ENCODE results near the gene HIGD1A. TPM values are rescaled to one million over a fixed set of nuclear protein-coding genes. Genes with fewer than 3 reads are reported as not detected.

Gene HIGD1A
- total RNA-seq, result 160 and 208 TPM in 2 replicates

GRCh38 chr3:42804106-42804830, at the start of gene HIGD1A:
HIGD1A (minus strand) TSS chr3:42804490; CDS start chr3:42794253, 10,237 bp downstream.

GRCh38 chr3:42809202-42809601, 4.9 kb upstream of the HIGD1A start, which contains the start of gene ACKR2:
ACKR2 (plus strand) TSS chr3:42809445; CDS start chr3:42864503, 55,058 bp downstream.

GRCh38 chr3:42772670-42773408, 31.5 kb downstream of the HIGD1A start, which contains the start of gene CCDC13:
CCDC13 (minus strand) TSS chr3:42773253; CDS start chr3:42758345, 14,908 bp downstream.

Other genes with a start within 250 kb of the HIGD1A start
- gene SEC22C, start 222.5 kb downstream of the HIGD1A start, total RNA-seq, result 69.2 and 75.0 TPM in 2 replicates
- 16.1 and 39.9 TPM in 2 replicates for gene SS18L2, start 213.6 kb downstream of the HIGD1A start, total RNA-seq
- gene NKTR, start 203.8 kb downstream of the HIGD1A start, total RNA-seq, result 33.5 and 52.4 TPM in 2 replicates
- 28.6 and 29.6 TPM in 2 replicates for gene ZBTB47, start 150.8 kb downstream of the HIGD1A start, total RNA-seq
- not detected in 2 replicates for gene KLHL40, start 119.0 kb downstream of the HIGD1A start, total RNA-seq
- not detected in 2 replicates for gene HHATL, start 101.7 kb downstream of the HIGD1A start, total RNA-seq
- 0.19 TPM in 1 of 2 replicates, not detected in the other for gene CCDC13, start 31.2 kb downstream of the HIGD1A start, total RNA-seq
- under 0.01 TPM in 1 of 2 replicates, not detected in the other for gene ACKR2, start 5.0 kb upstream of the HIGD1A start, total RNA-seq
- gene CYP8B1, start 71.4 kb upstream of the HIGD1A start, total RNA-seq, result not detected in 2 replicates
- 0.77 and 0.85 TPM in 2 replicates for gene ZNF662, start 101.7 kb upstream of the HIGD1A start, total RNA-seq
- gene GASK1A, start 174.8 kb upstream of the HIGD1A start, total RNA-seq, result 1.9 and 2.3 TPM in 2 replicates

All from regular cardiac myocyte (primary cell).